ENCODE results near the gene ARHGAP9. TPM values are rescaled to one million over a fixed set of nuclear protein-coding genes. Genes with fewer than 3 reads are reported as not detected.
A peak's percentile ranks its signal among the peaks of the same experiment; 100 is the strongest.

Gene ARHGAP9
- total and polyA plus RNA-seq, 2 donors from 2014 or later = 3.8 to 18.1 TPM

DNA sequence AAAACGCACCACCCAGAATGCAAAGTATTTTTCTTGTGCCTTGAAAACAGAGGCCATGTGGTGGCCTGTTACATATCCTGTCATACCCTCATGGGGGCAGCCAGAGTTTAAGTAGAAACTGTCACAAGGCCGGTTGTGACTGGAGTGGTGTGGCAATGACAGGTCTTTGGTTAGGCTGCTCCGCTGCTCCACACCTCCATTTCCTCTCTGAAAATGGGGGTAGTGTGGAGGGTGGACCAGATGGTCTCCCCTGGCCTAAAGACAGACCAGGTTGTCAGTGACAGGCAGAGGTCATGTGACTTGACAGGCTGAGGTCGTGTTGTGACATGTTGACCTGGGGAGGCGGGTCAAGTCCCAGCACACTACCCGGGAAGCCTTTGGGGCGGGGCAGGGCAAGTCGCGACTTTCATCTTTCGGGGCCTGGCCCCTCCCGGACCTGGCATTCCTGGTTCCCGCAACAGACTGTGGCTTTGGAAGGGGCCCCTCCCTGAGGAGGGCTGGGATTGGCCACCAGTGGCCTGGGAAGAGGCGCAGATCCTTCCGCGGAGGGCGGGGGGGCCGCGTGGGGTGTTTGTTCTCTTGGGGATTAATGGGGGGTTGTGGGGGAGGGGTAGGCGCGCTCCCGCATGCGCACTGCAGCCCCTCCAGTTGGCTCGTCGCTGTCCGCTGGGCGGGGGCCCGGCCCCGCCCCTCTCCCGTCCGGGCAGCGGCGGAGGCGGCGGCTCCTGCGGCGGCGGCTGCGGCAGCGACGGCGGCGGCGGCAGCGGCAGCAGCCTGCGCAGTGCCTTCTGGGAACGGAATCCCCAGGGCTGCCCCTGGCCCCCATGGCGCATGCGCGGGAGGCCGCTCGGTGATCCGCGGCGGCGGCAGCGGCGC is 42.6 kb upstream of the ARHGAP9 start, which contains the start of gene MBD6:
Gene MBD6 (plus strand): TSS at position 814 of the 876 bp plus-strand sequence. CDS start 1,480 bp downstream, outside the sequence.
- peaks cover 2 to 28% (median 5%) of the 10 kb centered on the region in 3 donors for H3K36me3 ChIP-seq (ENCODE audit: control insufficient read depth in 2 of 3, insufficient read depth in 3 of 3, low read length in 3 of 3)
- peaks cover 7 to 39% (median 32%) of the 10 kb centered on the region in 3 donors for H3K4me1 ChIP-seq (ENCODE audit: control insufficient read depth in 2 of 3, insufficient read depth in 2 of 3, low read depth in 1 of 3, low read length in 3 of 3)
- H3K27ac ChIP-seq (ENCODE audit: low read depth in 2 of 2, low read length in 2 of 2) = peak within 1 kb of the TSS; percentile 100
- no peaks in the 10 kb centered on the region for H3K9me3 ChIP-seq (ENCODE audit: control insufficient read depth in 2 of 3, insufficient read depth in 1 of 3, low read length in 3 of 3)
- DNase-seq = peak; percentile 94 to 99 (median 97)
- peak within 1 kb of the TSS; percentile 68 to 95 (median 88) for H3K4me3 ChIP-seq (ENCODE audit: low read length in 3 of 3)
- no peak for FAIRE-seq
- H3K27me3 ChIP-seq (ENCODE audit: control insufficient read depth, insufficient read depth, low read length) = no peaks in the 10 kb centered on the region
- TF ChIP-seq, protein P1, sequence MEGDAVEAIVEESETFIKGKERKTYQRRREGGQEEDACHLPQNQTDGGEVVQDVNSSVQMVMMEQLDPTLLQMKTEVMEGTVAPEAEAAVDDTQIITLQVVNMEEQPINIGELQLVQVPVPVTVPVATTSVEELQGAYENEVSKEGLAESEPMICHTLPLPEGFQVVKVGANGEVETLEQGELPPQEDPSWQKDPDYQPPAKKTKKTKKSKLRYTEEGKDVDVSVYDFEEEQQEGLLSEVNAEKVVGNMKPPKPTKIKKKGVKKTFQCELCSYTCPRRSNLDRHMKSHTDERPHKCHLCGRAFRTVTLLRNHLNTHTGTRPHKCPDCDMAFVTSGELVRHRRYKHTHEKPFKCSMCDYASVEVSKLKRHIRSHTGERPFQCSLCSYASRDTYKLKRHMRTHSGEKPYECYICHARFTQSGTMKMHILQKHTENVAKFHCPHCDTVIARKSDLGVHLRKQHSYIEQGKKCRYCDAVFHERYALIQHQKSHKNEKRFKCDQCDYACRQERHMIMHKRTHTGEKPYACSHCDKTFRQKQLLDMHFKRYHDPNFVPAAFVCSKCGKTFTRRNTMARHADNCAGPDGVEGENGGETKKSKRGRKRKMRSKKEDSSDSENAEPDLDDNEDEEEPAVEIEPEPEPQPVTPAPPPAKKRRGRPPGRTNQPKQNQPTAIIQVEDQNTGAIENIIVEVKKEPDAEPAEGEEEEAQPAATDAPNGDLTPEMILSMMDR (IDR thresholded peaks at IDR 0.05; ENCODE audit: borderline replicate concordance, extremely low read depth, insufficient read depth) = no peak
- intact Hi-C loops (cut with DNase I) = no loop called here
- H3K9ac ChIP-seq (ENCODE audit: low read length in 3 of 3) = peak within 1 kb of the TSS; percentile 89 to 98 (median 95)

DNA sequence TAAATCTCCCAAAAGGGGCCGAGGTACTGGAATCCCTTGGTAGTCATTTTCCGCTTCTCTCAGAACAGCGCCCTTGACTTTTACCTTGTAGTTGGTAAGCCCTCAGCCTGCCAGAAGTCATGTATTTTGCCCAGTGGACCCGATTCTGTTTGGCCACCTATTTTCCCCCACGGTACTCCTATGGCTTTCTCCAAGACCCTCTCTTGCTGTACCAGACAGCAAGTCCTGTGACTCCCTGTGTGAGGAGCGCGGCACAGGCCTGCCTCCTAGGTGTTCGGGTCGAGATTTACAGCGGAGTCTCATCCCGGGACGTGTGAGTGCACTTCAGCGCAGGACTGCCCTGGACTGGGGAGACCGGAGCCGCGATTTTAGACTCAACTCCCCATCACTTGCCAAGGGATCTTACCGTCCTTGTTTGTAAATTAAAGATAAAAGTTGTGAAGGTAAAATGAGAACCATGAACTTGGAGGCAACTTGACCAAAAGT is 41.9 kb upstream of the ARHGAP9 start:
- peak overlapping the region in 2 of 3 donors; percentile 94 to 95 for H3K9ac ChIP-seq (ENCODE audit: low read length in 3 of 3)
- intact Hi-C loops (cut with DNase I) = no loop called here
- H3K4me3 ChIP-seq (ENCODE audit: low read length in 3 of 3) = peak overlapping the region in 2 of 3 donors; percentile 64 to 82
- TF ChIP-seq, protein P1 (IDR thresholded peaks at IDR 0.05; ENCODE audit: borderline replicate concordance, extremely low read depth, insufficient read depth) = no peak
- DNase-seq (peak; percentile 67 to 84 (median 83)), FAIRE-seq (no peak)
- H3K36me3 ChIP-seq (ENCODE audit: control insufficient read depth in 2 of 3, insufficient read depth in 3 of 3, low read length in 3 of 3) = peaks cover 5 to 29% (median 12%) of the 10 kb centered on the region in 3 donors
- H3K27ac ChIP-seq (ENCODE audit: low read depth in 2 of 2, low read length in 2 of 2) = peak overlapping the region; percentile 100
- no peaks in the 10 kb centered on the region for H3K9me3 ChIP-seq (ENCODE audit: control insufficient read depth in 2 of 3, insufficient read depth in 1 of 3, low read length in 3 of 3)
- H3K27me3 ChIP-seq (ENCODE audit: control insufficient read depth, insufficient read depth, low read length) = no peaks in the 10 kb centered on the region
- H3K4me1 ChIP-seq (ENCODE audit: control insufficient read depth in 2 of 3, insufficient read depth in 2 of 3, low read depth in 1 of 3, low read length in 3 of 3) = peaks cover 7 to 39% (median 32%) of the 10 kb centered on the region in 3 donors

DNA sequence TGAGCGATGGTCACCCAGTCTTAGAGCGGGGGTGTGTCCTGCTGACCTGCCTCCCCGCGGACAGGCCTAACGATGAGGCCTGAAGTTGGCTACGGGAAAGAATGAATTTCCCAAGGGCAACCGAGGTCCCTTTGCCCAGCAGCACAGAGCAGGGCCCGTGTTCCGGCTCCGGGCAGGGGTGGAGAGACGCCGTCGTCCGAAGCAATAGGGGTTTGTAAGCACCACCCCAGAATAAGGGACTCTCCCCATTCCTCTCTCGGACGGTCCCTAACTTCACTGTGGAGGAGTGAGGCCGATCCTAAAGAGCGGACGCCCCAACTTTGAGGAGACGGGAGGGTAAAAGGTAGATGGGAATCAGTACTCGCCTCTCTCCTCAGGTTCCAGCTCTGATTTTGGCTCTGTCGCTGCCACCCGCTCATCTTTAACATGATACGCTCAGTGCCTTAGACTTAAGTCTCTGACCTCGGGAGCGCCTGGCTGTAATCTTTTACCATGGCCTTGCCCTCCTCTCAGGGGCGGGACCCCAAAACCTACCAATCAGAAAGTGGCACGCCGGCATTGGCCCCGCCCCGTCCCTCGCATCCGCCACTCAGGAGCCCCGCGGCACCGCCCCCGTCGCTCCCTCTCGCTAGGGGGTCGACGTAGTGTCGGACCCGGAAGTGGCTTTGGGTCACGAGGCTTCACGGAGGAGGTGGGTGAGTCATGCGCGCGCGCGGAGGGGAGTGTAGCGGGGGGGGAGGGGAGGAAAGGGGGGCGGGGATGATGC is 40.6 kb upstream of the ARHGAP9 start, which contains the start of gene DDIT3:
Gene DDIT3 (minus strand): TSS at position 462 of the 766 bp plus-strand sequence. CDS start 3,108 bp downstream, outside the sequence.
- Histone ChIP-seq H3K4me1 (ENCODE audit: control insufficient read depth in 2 of 3, insufficient read depth in 2 of 3, low read depth in 1 of 3, low read length in 3 of 3) (peaks cover 7 to 39% (median 32%) of the 10 kb centered on the region in 3 donors), H3K27me3 (ENCODE audit: control insufficient read depth, insufficient read depth, low read length) (no peaks in the 10 kb centered on the region), H3K9ac (ENCODE audit: low read length in 3 of 3) (peak within 1 kb of the TSS; percentile 95 to 100 (median 99)), H3K4me3 (ENCODE audit: low read length in 3 of 3) (peak within 1 kb of the TSS; percentile 91 to 99 (median 99)), H3K36me3 (ENCODE audit: control insufficient read depth in 2 of 3, insufficient read depth in 3 of 3, low read length in 3 of 3) (peaks cover 8 to 34% (median 23%) of the 10 kb centered on the region in 3 donors), H3K27ac (ENCODE audit: low read depth in 2 of 2, low read length in 2 of 2) (peak within 1 kb of the TSS; percentile 100), H3K9me3 (ENCODE audit: control insufficient read depth in 2 of 3, insufficient read depth in 1 of 3, low read length in 3 of 3) (no peaks in the 10 kb centered on the region)
- intact Hi-C loops (cut with DNase I) = no loop called here
- DNase-seq = peak; percentile 99 to 100 (median 100)
- TF ChIP-seq, protein P1 (IDR thresholded peaks at IDR 0.05; ENCODE audit: borderline replicate concordance, extremely low read depth, insufficient read depth) = no peak
- FAIRE-seq = no peak
